CD4-positive, alpha-beta T cell treated with Interleukin-10 for 1 hour (primary cell): ENCODE measurements around the gene APOBEC3A.

Experiments used
- DNase-seq: peaks from one replicate; pipeline ENCODE4 v3.0.0-alpha.2; 2020

The APOBEC3A gene

GRCh38 chr22:38957046-38957770 is at the start of gene APOBEC3A:
APOBEC3A (plus strand) TSS chr22:38957609; CDS start chr22:38957692, 83 bp downstream.
- peak; percentile 13 for DNase-seq

GRCh38 chr22:38907767-38908166 is 49.6 kb upstream of the APOBEC3A start:
- no peak for DNase-seq

- DNase-seq: no peak
Observed at GRCh38 chr22:38911434-38911833, 46.0 kb upstream of the APOBEC3A start.

DNA sequence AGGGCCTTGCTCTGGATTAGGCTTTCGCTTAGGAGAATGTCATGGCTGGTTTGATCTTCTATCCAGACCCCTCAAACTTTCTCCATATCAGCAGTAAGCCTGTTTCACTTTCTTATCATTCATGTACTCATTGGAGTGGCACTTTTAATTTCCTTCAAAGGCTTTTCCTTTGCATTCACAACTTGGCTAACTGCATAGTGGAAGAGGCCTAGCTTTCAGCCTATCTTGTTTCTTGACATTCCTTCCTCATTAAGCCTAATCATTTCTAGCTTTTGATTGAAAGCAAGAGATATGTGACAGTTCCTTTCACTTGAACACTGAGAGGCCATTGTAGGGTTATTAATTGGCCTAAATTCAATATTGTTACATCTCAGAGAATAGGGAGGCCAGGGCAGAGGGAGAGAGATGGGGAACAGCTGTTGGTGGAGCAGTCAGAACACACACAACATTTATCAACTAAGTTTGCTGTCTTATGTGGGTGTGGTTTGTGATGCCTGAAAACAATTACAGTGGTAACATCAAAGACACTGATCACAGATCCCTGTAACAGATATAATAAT is 37.7 kb upstream of the APOBEC3A start:
- no peak for DNase-seq

- DNase-seq: no peak
Observed at GRCh38 chr22:38921120-38921519, 36.3 kb upstream of the APOBEC3A start.

- no peak for DNase-seq
Observed at GRCh38 chr22:38921806-38922205, 35.6 kb upstream of the APOBEC3A start.

DNA sequence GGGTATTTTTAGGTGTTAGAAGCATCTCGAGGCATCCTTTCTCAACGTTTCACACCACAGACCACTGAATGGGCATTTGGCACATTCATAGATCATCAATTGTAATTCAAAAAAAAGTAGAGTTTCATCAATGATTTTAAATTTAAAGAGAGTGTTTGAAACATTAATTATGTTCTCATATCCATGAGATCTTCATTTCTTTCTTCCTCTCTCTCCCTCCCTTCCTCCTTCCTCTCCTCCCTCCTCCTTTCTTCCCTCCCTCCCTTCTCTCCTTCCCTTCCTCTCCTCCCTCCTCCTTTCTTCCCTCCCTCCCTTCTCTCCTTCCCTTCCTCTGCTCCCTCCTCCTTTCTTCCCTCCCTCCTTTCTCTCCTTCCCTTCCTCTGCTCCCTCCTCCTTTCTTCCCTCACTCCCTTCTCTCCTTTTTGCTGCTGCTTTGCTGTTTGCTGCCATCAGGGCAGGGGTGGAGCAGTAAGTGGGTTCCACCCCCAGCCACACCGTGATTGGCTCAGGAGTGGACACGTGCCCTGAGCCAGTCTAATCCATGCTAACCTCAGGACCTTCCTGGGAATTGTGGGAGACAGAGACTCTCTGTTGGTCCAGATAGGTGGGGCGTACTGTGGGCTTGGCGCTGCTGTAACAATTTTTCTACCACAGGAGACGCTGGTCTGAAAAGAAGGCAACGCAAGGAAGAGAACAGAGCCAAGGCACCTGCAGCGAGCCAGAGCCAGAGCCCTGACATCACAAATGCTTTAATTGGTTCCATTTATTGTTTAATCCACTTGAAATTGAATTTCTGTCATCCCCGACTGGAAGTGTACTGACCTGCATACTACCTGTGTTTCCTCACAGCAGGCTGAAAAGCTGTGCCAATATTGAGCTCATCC is 33.7 kb upstream of the APOBEC3A start:
- no peak for DNase-seq

DNA sequence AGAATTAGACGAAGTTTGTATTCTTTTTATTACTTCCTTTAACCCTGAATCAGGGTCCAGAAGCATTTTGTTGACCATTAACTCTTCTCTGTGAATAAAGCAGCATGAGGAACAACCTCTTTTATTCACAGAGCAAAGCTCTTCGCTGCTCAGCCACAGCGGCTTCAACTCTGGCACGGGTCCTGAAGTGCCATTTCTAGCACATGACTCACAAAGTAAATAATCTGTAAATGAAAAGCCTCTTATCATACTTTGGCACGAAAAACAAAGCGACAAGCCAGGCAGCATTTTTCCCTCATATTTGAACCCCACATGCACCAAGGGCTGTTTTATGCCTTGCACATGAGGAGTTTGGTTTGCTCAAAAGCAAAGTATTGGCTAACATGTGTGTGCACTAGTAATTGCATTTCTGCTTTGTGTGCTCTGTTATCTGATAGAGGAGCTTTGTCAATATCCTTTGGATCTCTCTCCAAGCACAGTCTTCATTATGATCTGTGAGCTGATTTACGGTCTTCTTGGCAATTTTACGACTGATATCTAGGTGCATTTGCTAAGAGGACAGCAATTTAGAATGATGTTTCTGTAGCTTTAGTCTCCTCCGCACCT is 33.0 kb upstream of the APOBEC3A start:
- DNase-seq: no peak

DNA sequence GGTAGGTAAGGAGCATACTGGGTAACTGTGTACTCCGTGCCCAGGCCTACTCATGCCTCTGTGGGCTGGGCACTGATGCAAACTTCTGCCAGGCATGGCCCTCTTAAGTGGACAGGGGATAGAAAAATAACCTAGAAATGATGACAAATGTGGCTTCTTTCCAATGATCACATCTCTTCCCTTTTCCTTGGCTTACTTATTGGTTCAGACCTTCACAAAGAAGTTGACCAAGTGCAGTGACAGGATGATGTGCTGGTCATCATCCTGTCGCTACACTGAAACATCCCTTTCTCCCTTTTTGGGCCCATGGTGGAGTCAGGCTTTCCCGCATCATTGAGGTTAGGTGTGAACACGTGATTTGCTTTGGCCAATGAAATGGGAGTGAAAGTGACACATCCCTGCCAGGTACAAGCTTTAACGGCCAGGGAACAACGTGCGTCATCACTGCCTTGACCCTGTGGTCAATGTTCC is 31.8 kb upstream of the APOBEC3A start:
- no peak for DNase-seq

DNA sequence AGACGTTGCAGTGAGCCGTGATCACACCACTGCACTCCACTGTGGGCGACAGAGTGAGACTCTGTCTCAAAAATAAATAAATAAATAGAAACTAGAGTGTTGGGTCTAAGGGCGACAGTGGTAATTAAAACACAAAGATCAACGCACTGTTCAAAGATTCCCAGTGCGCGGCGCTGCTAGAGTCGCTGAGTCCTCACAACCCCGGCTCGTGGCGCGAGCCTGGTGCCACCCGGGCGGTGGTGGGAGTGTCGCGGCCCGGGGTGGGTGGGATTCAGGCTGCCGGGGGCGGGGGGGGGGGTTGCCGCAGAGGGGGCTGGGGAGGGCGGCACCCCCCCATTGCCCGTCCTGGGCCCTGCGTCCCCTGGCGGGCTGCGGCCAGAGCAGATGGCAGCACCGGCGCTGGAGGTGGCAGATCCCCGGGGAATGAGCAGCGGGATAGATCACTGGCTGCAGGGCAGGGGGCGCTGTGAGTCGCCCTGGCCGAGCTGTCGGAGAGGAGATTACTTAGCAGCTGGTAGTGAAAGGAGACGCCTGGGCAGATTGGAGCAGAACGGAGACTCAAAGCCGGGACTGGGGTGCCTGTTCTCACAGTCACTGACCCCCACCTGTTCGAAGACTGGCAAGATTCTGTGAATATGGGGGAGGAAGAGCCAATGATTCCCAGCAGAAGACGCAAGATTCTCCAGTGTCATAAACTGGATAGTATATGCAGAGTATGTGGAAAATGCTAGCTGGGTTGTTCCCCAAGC is 30.2 kb upstream of the APOBEC3A start:
- DNase-seq: peak; percentile 37

DNA sequence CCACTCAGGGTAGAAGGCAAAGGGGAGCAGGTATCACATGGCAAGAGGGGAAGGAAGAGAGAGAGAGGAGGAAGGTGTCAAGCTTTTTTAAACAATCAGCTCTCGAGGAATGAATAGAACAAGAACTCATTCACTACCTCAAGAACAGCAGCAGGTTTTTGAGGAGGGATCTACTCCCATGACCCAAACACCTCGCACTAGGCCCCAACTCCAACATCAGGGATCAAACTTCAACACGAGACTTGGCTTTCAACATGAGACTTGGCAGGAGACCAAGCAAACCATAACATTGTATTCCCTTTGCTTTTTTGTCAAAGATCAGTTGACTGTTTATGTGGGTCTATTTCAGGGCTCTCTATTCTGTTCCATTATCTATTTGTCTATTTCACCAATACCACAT is 26.9 kb upstream of the APOBEC3A start:
- DNase-seq: no peak

DNA sequence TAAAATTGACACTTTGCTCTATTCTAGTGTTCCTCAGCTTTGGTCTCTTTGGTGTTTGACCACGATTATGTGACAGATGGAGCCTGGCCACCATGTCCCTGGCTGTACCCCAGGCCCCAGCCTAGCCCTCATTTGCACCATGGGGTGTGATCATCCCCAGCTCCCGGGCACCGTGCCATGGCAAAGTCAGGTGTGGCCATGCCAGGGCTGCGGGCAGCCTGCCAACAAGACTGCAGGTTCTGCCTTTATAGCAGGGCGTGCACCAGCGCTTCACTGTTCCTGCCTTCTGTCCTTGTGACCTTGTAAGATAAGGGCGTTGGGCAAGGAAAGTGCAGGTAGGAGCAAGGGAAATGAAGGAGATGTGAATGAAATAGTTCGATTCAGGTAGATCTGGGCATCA is 22.4 kb upstream of the APOBEC3A start:
- DNase-seq: no peak

GRCh38 chr22:38935616-38936015 is 21.8 kb upstream of the APOBEC3A start:
- DNase-seq: no peak

GRCh38 chr22:38936562-38936961 is 20.8 kb upstream of the APOBEC3A start:
- no peak for DNase-seq

GRCh38 chr22:38937036-38937435 is 20.4 kb upstream of the APOBEC3A start:
- DNase-seq: no peak

- DNase-seq: no peak
Observed at GRCh38 chr22:38937541-38937940, 19.9 kb upstream of the APOBEC3A start.

DNA sequence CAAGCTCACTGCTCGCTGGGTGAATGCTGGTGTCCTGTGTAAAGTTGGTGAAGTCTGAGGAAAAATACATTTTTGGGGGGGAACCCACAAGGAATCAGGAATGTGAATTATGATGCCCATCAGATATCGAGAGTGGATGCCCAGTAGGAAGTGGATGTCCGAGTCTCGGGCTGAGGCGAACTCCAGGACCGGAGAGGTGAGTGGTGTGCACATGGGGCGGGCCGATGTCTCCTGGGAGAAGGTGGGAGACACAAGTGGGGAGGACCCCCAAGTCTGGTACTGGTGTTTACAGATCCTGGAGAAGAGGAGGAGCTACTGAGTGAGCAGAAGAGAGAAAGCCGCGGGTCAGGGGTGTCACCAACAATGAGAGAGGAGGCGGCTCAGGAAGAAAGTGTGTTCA is 19.2 kb upstream of the APOBEC3A start:
- DNase-seq: no peak

DNA sequence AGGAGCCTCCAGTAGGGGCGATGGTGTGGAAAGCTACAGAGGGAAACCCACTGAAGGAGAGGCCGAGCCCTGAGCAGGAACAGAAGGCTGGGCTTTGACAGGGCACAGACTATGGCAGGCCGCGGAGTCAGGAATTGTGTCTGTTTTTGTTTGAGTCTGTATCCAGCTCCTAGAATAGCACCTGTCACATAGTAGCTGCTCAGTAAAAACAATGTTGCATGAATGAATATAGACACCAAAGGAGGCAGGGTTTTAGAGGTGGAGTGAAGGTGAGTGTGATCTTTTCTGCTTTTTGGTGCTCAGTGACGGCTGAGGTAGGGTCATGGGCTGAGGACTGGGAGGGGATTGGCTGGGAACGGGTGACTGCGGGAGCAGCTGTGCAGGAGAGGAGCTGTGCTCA is 18.5 kb upstream of the APOBEC3A start:
- no peak for DNase-seq

DNA sequence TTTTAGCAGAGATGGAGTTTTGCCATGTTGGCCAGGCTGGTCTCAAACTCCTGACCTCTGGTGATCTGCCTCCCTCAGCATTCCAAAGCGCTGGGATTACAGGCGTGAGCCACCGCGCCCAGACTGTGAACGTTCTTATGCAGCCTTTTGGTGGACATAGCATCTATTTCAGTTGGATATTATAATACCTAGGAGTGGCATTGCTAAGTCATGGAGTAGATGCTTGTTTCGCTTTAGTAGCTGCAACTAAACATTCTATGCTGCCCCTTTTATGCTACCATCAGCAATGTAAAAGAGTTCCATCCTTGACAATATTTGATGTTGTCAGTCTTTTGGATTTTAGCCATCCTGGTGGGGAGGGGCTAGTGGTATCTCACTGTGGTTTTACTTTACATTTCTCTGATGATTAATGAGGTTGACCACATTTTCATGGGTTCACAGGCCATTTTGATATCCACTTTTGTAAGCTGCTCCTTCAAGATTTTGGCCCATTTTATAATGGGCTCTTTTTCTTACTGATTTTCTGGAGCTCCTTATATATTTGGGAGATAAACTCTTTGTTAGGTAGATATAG is 16.5 kb upstream of the APOBEC3A start:
- no peak for DNase-seq

DNA sequence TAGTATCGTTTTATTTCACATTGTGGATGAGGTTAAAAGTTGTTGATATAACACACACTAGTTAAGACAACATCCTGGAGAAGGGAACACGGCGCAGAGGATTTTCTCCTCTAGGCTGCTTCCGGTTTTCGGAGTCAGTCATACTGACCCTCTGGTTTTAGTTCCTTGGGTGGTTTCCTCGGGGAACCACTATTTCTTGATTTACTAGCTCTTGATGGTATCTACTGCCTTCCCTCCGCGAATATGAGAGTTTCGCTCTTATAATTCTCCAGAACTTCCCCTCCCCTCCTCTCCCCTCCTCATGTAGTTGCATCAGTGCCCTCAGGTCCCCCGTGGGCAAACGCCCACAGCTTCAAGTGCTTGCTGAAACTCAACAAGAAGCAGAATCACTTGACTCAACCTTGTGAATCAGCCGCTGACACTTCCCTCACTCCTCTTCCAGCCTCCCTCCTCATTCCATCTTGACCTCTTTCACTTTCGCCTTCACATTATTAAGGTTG is 15.9 kb upstream of the APOBEC3A start:
- DNase-seq: peak; percentile 35

DNA sequence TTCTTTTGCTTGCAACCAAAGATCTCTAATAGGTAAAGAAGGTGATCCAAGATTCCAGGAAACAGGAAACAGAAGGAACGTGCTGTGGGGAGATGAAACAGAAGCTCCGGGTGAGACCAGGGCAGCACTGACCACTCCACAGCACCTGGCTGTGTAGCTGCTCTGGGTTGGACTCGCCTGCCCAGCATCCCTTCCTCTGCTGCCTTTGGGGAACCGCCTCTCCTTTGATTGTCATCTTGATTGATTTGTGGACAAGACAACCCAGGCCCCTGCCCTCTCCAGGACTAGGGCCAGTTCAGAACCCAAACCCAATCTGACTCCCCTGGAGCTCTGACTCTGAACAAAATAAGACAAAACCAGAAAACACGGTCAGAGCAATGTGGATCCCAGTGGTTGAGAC is 14.7 kb upstream of the APOBEC3A start:
- DNase-seq: no peak

GRCh38 chr22:38943201-38943600 is 14.2 kb upstream of the APOBEC3A start:
- DNase-seq: no peak
